Stimulated activated CD4-positive, alpha-beta T cell treated with anti-CD3 and anti-CD28 coated beads, Interleukin-12 subunit alpha, Interleukin-12 subunit beta, amount 100 ng/mL, for 24 hours (primary cell): ENCODE data around the gene LENG8.
A peak's percentile ranks its signal among the peaks of the same experiment; 100 is the strongest.
"Not testable (repeated sequence)": the region's sequence is repeated elsewhere in the genome, so short reads cannot be mapped to it uniquely, and the experiment has no call there.

Experiments used
- DNase-seq, 2 experiments: peaks; one replicate each; pipeline ENCODE4 v3.0.0-alpha.2; 2020; ENCODE audit warnings: low read depth in 2 of 2

LENG8 gene

GRCh38 chr19:54461613-54462012, 12.6 kb downstream of the LENG8 start:
- DNase-seq: no peak

- no peak for DNase-seq
These were observed 13.2 kb downstream of the LENG8 start for GRCh38 chr19:54462047-54462654.

GRCh38 chr19:54462655-54463530, 13.9 kb downstream of the LENG8 start:
- peak; percentile 45 to 46 for DNase-seq

GRCh38 chr19:54463531-54464043, 14.6 kb downstream of the LENG8 start, which contains the start of gene LENG9:
Gene LENG9 (minus strand): TSS chr19:54463778. CDS start chr19:54463526, 252 bp downstream.
- DNase-seq: peak; percentile 94 to 98

- DNase-seq: peak; percentile 65 to 86
These were observed 15.1 kb downstream of the LENG8 start for GRCh38 chr19:54464044-54464629.

GRCh38 chr19:54464630-54465425, 15.8 kb downstream of the LENG8 start:
- peak; percentile 55 to 76 for DNase-seq

GRCh38 chr19:54465426-54466109, 16.6 kb downstream of the LENG8 start:
- no peak for DNase-seq

GRCh38 chr19:54466110-54466480, 17.1 kb downstream of the LENG8 start:
- DNase-seq: not testable (repeated sequence)

- no peak for DNase-seq
These were observed 20.5 kb downstream of the LENG8 start for GRCh38 chr19:54469496-54469934.

GRCh38 chr19:54470276-54470887, 21.4 kb downstream of the LENG8 start:
- DNase-seq: no peak

- no peak for DNase-seq
These were observed 22.2 kb downstream of the LENG8 start for GRCh38 chr19:54470991-54471782.

GRCh38 chr19:54473071-54473891, 24.3 kb downstream of the LENG8 start, which contains the start of gene CDC42EP5:
Gene CDC42EP5 (minus strand): TSS chr19:54473296. CDS start chr19:54465547, 7,749 bp downstream.
- no peak for DNase-seq

GRCh38 chr19:54473892-54474372, 24.9 kb downstream of the LENG8 start:
- DNase-seq: no peak

- no peak for DNase-seq
These were observed 26.7 kb downstream of the LENG8 start for GRCh38 chr19:54475706-54476105.

- no peak for DNase-seq
These were observed 28.7 kb downstream of the LENG8 start for GRCh38 chr19:54477650-54478049.

GRCh38 chr19:54478677-54479266, 29.8 kb downstream of the LENG8 start:
- DNase-seq: no peak

GRCh38 chr19:54480051-54480450, 31.1 kb downstream of the LENG8 start:
- no peak for DNase-seq

GRCh38 chr19:54481326-54481930, 32.4 kb downstream of the LENG8 start:
- DNase-seq: peak in 1 of 2 experiments; percentile 31
